ENCODE measurements around the gene CCDC158. TPM values are rescaled to one million over a fixed set of nuclear protein-coding genes. Genes with fewer than 3 reads are reported as not detected.
"Not testable (repeated sequence)": the region's sequence is repeated elsewhere in the genome, so short reads cannot be mapped to it uniquely, and the experiment has no call there.

The CCDC158 gene
- total RNA-seq, result 0.81 TPM
- long read RNA-seq, partial matches to known transcripts, result 1 of 1 reads
- long read RNA-seq, other reads (novel, unspliced or antisense), result 0 of 1 reads

DNA sequence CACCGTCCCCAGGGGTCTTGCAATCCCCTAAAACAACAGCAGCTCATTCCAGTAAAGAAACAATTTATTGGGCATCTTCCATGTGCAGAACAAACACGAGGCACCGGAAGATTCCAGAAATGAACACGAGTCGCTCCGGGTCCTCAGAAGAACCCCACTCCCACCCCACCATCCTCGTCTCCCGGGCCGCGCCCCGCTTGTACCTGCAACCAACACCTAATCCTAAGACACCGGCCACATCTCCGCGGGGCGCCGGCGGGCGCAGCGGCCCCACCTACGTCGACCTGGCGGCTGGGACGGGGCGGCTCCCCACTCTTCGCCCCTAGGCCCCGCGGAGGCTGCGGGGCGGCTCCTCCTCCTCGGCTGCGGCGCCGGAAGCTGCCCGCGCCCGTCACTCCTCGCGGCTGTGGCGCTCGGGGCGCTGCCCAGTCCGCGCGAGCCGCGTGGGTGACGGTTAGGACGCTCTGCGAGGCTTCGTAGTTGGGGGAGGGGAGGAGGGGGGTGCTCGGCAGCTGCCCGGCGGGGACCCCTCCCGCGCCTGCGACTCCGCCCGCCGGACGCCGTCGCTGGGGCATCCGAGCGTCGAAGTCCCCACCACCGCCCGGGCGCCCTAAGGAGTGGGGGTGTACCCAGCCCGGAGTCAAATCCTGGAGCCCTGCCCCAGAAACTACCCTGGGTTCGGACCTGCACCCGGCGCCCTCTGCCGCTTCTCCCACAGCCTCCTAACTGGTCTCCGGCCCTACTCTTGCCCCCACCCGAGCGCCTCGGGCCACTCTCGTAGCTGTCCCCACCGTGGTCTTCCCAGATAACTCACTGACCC lies at the start of gene CCDC158:
CCDC158 (minus strand) TSS at position 380 of the 820 bp plus-strand sequence. CDS start 17,934 bp downstream, outside the sequence.
- DNase-seq (ENCODE audit: low spot score), result no peak
- intact Hi-C loops (cut with DNase I), result loop anchor here (5.0 kb wide), 1 partner anchor 114 kb away; the partner anchor contains the start of gene STBD1

GRCh38 chr4:76470532-76470931 lies 49.6 kb upstream of the CCDC158 start:
- no peak for DNase-seq (ENCODE audit: low spot score)
- intact Hi-C loops (cut with DNase I), result no loop called here

DNA sequence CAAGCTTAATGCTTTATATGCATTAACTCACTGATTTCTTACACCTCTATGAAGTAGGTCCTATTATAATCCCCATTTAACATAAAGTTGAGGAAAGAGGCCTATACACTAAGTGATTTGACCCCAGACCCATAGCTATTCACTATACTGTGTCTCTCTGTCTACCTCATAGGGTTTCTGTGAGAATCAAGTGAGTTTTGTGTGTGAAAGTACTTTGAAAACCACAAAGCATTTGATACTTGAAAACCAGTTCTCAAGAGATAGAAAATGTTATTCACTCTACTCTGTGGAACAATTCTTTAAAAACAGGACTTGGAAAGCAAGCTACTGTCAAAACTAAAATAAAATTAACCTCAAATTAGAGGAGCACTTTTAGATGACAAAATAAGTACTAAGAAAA lies 49.1 kb upstream of the CCDC158 start:
- DNase-seq (ENCODE audit: low spot score), result no peak
- intact Hi-C loops (cut with DNase I), result no loop called here

- intact Hi-C loops (cut with DNase I), result no loop called here
- DNase-seq (ENCODE audit: low spot score), result no peak
Measured at GRCh38 chr4:76463568-76463967, 42.6 kb upstream of the CCDC158 start.

- intact Hi-C loops (cut with DNase I), result no loop called here
- no peak for DNase-seq (ENCODE audit: low spot score)
Measured at GRCh38 chr4:76459291-76459723, 38.4 kb upstream of the CCDC158 start.

DNA sequence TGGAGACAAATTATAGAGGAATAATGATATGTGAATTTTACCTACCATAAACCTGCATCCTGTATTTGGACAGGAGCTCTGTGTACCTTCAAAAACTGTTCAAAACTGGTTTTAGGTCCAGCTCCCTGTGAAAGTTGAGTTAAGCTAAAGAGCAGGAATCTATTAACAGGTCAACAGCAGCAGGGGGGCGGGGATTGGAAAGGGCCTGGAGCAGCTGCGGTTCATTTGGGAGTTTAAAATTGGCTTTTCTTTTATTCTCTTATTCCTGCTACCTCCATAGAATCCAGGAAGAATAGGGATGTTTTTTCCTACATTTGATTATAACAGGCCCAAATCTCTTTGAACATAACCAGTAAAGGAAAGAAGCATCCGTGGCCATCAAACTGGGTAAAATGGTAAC lies 37.9 kb upstream of the CCDC158 start:
- intact Hi-C loops (cut with DNase I), result no loop called here
- no peak for DNase-seq (ENCODE audit: low spot score)

DNA sequence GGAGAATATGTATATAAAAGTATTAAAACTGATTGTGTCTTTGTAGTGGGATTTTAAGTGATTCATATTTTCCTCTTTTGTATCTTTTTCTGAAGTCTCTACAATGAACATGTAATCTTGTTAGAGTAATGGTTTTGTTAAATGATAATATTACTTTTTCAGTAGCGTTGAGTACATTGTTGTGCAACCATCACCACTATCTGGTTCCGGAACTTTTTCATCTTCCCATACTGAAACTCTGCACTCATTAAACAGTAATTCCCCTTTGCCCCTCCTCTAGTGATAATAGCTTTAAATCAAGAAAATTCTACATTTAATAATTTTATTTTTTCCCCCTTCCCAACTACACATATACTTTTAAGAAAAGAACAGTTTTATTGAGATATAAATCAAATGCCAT lies 37.4 kb upstream of the CCDC158 start:
- intact Hi-C loops (cut with DNase I), result no loop called here
- no peak for DNase-seq (ENCODE audit: low spot score)

GRCh38 chr4:76457885-76458284 lies 36.9 kb upstream of the CCDC158 start:
- intact Hi-C loops (cut with DNase I), result no loop called here
- no peak for DNase-seq (ENCODE audit: low spot score)

GRCh38 chr4:76454073-76454472 lies 33.1 kb upstream of the CCDC158 start:
- intact Hi-C loops (cut with DNase I); DNase-seq (ENCODE audit: low spot score): not testable (repeated sequence)

- intact Hi-C loops (cut with DNase I), result no loop called here
- no peak for DNase-seq (ENCODE audit: low spot score)
Measured at GRCh38 chr4:76453232-76453631, 32.3 kb upstream of the CCDC158 start.

- intact Hi-C loops (cut with DNase I), result no loop called here
- DNase-seq (ENCODE audit: low spot score), result no peak
Measured at GRCh38 chr4:76449833-76450232, 28.9 kb upstream of the CCDC158 start.

DNA sequence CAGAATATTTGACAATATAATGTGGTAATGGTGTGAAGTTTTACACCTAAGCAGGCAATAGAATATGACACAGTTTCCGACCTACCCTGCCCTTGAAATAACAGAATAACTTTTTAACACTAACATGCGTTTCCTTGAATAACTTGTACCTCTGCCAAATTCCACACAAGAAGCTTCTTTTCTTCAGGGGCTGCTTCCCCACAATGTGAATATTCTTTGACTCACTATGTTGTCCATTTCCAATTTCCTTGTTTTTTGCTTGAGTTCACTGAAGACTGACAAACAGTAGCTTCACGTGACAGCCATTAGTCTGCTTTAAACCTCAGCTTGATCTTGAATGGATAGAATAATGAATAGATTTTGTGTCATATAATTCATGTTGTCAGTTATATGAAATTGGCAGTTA lies 28.4 kb upstream of the CCDC158 start:
- intact Hi-C loops (cut with DNase I), result no loop called here
- DNase-seq (ENCODE audit: low spot score), result no peak

- DNase-seq (ENCODE audit: low spot score), result no peak
- intact Hi-C loops (cut with DNase I), result no loop called here
Measured at GRCh38 chr4:76448211-76448610, 27.3 kb upstream of the CCDC158 start.

DNA sequence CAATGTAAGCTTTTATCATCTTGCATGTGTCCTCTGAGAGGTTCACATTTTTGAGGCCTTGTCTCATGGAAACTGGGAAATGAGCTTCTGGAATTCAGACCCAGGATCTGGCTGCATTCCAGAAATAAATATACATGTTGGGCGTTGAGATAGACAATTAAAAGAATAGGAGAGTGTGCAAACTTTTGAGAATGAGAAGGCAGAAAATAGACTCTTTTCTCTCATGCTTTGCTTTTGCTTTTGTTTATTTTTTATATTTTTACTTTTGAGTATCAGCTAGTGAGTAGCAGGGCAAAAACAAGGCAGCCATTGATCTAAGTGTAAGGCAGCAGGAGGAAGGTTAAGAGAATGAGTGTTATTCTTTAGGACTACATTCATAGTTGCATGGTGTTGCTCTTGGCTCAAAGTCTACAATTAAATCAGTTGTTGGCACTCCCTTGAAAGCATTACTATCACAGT lies 26.5 kb upstream of the CCDC158 start:
- intact Hi-C loops (cut with DNase I), result no loop called here

GRCh38 chr4:76445911-76446310 lies 25.0 kb upstream of the CCDC158 start:
- DNase-seq (ENCODE audit: low spot score), result no peak
- intact Hi-C loops (cut with DNase I), result no loop called here

More for the DNA sequence above, 26.5 kb upstream of the CCDC158 start:
- DNase-seq (ENCODE audit: low spot score), result no peak

- intact Hi-C loops (cut with DNase I), result no loop called here
- no peak for DNase-seq (ENCODE audit: low spot score)
Measured at GRCh38 chr4:76443376-76443775, 22.4 kb upstream of the CCDC158 start.

DNA sequence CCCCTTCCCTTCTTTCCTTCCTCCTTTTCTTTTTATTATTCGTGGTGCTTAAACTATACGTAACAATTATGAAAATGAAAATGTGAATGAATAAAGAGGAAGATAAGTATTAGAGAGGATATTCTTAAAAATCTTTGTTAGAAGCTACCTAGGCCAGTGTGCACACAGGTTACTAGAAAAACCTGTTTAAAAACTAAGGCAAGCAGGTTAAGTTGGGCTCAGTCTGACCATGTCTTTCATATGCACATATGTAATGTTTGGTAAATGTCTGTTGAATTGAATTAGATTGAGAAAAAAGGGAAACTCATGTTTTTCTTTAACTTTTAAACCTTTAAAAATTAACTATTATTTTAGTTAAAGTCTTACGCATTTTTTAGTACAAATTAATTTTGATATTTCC lies 21.9 kb upstream of the CCDC158 start:
- no peak for DNase-seq (ENCODE audit: low spot score)
- intact Hi-C loops (cut with DNase I), result no loop called here

DNA sequence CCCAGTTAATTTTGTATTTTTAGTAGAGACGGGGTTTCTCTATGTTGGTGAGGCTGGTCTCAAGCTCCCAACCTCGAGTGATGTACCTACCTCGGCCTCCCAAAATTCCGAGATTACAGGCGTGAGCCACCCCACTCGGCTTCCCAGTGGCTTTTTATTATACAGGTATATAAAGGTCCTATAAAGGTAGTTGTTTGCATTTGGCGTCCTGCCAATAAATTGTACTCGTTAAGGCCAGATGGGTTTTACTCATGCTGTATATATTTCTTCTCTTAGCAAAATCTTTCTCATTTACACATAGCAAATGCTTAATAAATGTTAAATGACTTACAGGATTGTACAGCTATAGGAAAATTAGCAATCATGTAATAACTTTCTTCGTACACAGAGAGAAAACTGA lies 20.9 kb upstream of the CCDC158 start:
- DNase-seq (ENCODE audit: low spot score), result no peak
- intact Hi-C loops (cut with DNase I), result no loop called here

- no peak for DNase-seq (ENCODE audit: low spot score)
- intact Hi-C loops (cut with DNase I), result loop anchor here (10.0 kb wide), 1 partner anchor 765 kb away; no protein-coding TSS in a partner anchor
Measured at GRCh38 chr4:76439491-76439890, 18.6 kb upstream of the CCDC158 start.

DNA sequence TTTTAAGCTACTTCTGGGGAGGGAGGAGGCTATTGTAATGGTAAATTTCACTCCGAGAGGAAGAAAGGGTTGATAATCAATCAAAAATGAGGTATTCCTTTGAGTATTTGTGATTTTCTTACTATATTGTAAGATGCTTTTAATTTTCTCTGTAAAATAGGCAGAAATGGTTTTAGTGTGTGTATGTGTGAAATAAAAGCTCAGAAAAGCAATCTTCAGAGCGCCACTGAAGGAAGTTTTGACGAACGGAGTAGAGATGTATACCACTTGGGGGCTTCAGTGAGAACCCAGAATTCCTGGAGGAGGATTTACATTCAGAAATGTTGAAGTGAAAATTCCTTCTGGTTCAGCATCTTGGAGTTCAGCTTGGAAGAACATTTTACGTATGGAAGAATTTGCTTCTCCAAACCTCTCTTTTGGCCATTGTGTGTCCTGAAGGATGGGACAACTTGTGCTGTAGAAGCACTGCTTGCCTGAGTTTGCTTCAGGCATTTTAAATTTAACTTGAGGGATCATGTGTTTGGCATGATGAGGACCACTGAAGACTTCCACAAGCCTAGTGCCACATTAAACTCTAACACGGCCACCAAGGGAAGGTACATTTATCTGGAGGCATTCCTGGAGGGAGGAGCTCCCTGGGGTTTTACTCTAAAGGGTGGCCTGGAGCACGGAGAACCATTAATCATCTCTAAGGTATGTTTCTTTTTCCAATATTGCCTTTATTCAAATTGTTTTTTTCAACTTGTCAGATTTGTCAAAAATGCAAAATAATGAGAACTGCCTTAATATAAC lies 14.8 kb upstream of the CCDC158 start:
- intact Hi-C loops (cut with DNase I), result loop anchor here (10.0 kb wide), 1 partner anchor 769 kb away; no protein-coding TSS in a partner anchor
- no peak for DNase-seq (ENCODE audit: low spot score)
